IPS DF 4.7 (cell line): ENCODE data around the gene AKR7A3.
"Not testable (repeated sequence)": the region's sequence is repeated elsewhere in the genome, so short reads cannot be mapped to it uniquely, and the experiment has no call there.

ENCODE experiments used
- DNase-seq: peaks from one replicate; pipeline ENCODE4 v3.0.0-alpha.2; 2013; ENCODE audit warnings: low spot score; ENCODE audit errors: extremely low read depth

The AKR7A3 gene

GRCh38 chr1:19289244-19289643 lies 674 bp upstream of the AKR7A3 start:
- DNase-seq: no peak

GRCh38 chr1:19287436-19288185 lies 959 bp downstream of the AKR7A3 start:
- DNase-seq: no peak

GRCh38 chr1:19285807-19286206 lies 2.8 kb downstream of the AKR7A3 start:
- not testable (repeated sequence) for DNase-seq

- DNase-seq: not testable (repeated sequence)
Observed at GRCh38 chr1:19285366-19285765, 3.2 kb downstream of the AKR7A3 start.

- DNase-seq: no peak
Observed at GRCh38 chr1:19284881-19285280, 3.7 kb downstream of the AKR7A3 start.

- no peak for DNase-seq
Observed at GRCh38 chr1:19283891-19284290, 4.7 kb downstream of the AKR7A3 start.

GRCh38 chr1:19274636-19275035 lies 13.9 kb downstream of the AKR7A3 start:
- no peak for DNase-seq

GRCh38 chr1:19273844-19274531 lies 14.6 kb downstream of the AKR7A3 start:
- DNase-seq: not testable (repeated sequence)

- no peak for DNase-seq
Observed at GRCh38 chr1:19273106-19273843, 15.3 kb downstream of the AKR7A3 start.

GRCh38 chr1:19272064-19272463 lies 16.5 kb downstream of the AKR7A3 start:
- no peak for DNase-seq

GRCh38 chr1:19270343-19270730 lies 18.2 kb downstream of the AKR7A3 start:
- not testable (repeated sequence) for DNase-seq

- DNase-seq: not testable (repeated sequence)
Observed at GRCh38 chr1:19269427-19270342, 18.9 kb downstream of the AKR7A3 start.

- no peak for DNase-seq
Observed at GRCh38 chr1:19268445-19268844, 20.1 kb downstream of the AKR7A3 start.

GRCh38 chr1:19262744-19263143 lies 25.8 kb downstream of the AKR7A3 start:
- DNase-seq: no peak

GRCh38 chr1:19262047-19262446 lies 26.5 kb downstream of the AKR7A3 start:
- no peak for DNase-seq

GRCh38 chr1:19260211-19261138 lies 28.1 kb downstream of the AKR7A3 start:
- DNase-seq: no peak

GRCh38 chr1:19258353-19258752 lies 30.2 kb downstream of the AKR7A3 start:
- DNase-seq: no peak

GRCh38 chr1:19257178-19257914 lies 31.2 kb downstream of the AKR7A3 start:
- DNase-seq: no peak

- not testable (repeated sequence) for DNase-seq
Observed at GRCh38 chr1:19256301-19256700, 32.3 kb downstream of the AKR7A3 start.
